NCI-H146 (cell line): ENCODE results near the gene CCDC90B.

Experiments
- DNase-seq: peaks from one replicate; lab custom pipeline; 2025; lab: John Stamatoyannopoulos, UW

The CCDC90B gene

GRCh38 chr11:83235825-83236224, 50.3 kb downstream of the CCDC90B start:
- DNase-seq: no peak

GRCh38 chr11:83223457-83223856, 62.7 kb downstream of the CCDC90B start:
- DNase-seq: no peak

GRCh38 chr11:83222499-83222898, 63.7 kb downstream of the CCDC90B start:
- DNase-seq: no peak

- no peak for DNase-seq
These were observed 64.5 kb downstream of the CCDC90B start for GRCh38 chr11:83221694-83222093.

GRCh38 chr11:83220260-83220659, 65.9 kb downstream of the CCDC90B start:
- DNase-seq: peak; percentile 54

- DNase-seq: peak; percentile 39
These were observed 67.1 kb downstream of the CCDC90B start for GRCh38 chr11:83219095-83219494.
